Ishikawa (cell line): Measurements from ENCODE around the gene PITPNM2.

Experiments used
- CEBPB ChIP-seq: IDR thresholded peaks from 2 replicates; pipeline ENCODE4 v1.6.1; 2012
- CREB1 ChIP-seq: IDR thresholded peaks from 2 replicates; pipeline ENCODE4 v1.6.1; 2012; ENCODE audit warnings: low read depth
- EGR1 ChIP-seq: IDR thresholded peaks from 2 replicates; pipeline ENCODE4 v1.6.1; 2012
- EP300 ChIP-seq: IDR thresholded peaks from 2 replicates; pipeline ENCODE4 v1.6.1; 2012; ENCODE audit warnings: borderline replicate concordance
- FOXM1 ChIP-seq: IDR thresholded peaks from 2 replicates; pipeline ENCODE4 v1.6.1; 2012; ENCODE audit warnings: low read depth, borderline replicate concordance
- MAX ChIP-seq: IDR thresholded peaks from 2 replicates; pipeline ENCODE4 v1.6.1; 2012
- NFIC ChIP-seq: IDR thresholded peaks from 2 replicates; pipeline ENCODE4 v1.6.1; 2012
- RAD21 ChIP-seq: IDR thresholded peaks from 2 replicates; pipeline ENCODE4 v1.6.1; 2012; ENCODE audit warnings: low read depth
- REST ChIP-seq: IDR thresholded peaks from 2 replicates; pipeline ENCODE4 v1.6.1; 2012; ENCODE audit warnings: low read depth, mild to moderate bottlenecking
- TAF1 ChIP-seq: IDR thresholded peaks from 2 replicates; pipeline ENCODE4 v1.6.1; 2012; ENCODE audit warnings: low read depth, mild to moderate bottlenecking
- TCF12 ChIP-seq: IDR thresholded peaks from 2 replicates; pipeline ENCODE4 v1.6.1; 2012; ENCODE audit warnings: low read depth
- TEAD4 ChIP-seq: IDR thresholded peaks from 2 replicates; pipeline ENCODE4 v1.6.1; 2012
- USF1 ChIP-seq: IDR thresholded peaks from 2 replicates; pipeline ENCODE4 v1.6.1; 2012
- YY1 ChIP-seq: IDR thresholded peaks from 2 replicates; pipeline ENCODE4 v1.6.1; 2012; ENCODE audit warnings: low read depth
- ZBTB7A ChIP-seq: IDR thresholded peaks from 2 replicates; pipeline ENCODE4 v1.6.1; 2012; ENCODE audit warnings: low read depth

PITPNM2 gene

DNA sequence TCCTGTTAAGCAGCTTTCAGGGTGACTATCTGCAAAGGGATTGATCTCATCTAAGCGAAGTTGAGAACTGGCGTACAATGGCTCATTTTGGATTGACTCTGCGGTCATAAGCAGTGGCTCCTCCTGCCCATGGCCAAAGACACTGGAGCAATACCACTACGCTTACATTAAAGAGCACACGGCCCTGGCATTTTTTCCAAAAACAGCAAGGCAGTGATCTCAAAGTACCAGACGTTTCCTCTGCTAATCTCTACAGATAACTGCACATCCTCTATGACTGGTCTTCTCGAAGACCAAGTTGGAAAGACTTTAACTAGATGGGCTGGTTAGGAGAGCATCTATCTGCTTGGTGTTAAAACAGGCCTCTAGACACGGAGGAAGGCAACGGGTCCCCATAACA is 2.7 kb downstream of the PITPNM2 start:
- TF ChIP-seq EGR1, result no peak

GRCh38 chr12:123145211-123145610 is 5.7 kb downstream of the PITPNM2 start:
- TF ChIP-seq EP300, result no peak
- TF ChIP-seq YY1, result no peak
- no peak for TF ChIP-seq MAX
- no peak for TF ChIP-seq TEAD4

- TF ChIP-seq FOXM1, result no peak
- no peak for TF ChIP-seq EGR1
- no peak for TF ChIP-seq USF1
- TF ChIP-seq REST, result no peak
- TF ChIP-seq NFIC, result no peak
- TF ChIP-seq EP300, result no peak
- TF ChIP-seq TCF12, result no peak
- TF ChIP-seq MAX, result no peak
- no peak for TF ChIP-seq ZBTB7A
- TF ChIP-seq TAF1, result no peak
- TF ChIP-seq YY1, result no peak
- no peak for TF ChIP-seq RAD21
Measured at GRCh38 chr12:123143736-123144461, 7.0 kb downstream of the PITPNM2 start.

- TF ChIP-seq USF1, result no peak
- TF ChIP-seq MAX, result no peak
- no peak for TF ChIP-seq REST
- no peak for TF ChIP-seq EP300
- TF ChIP-seq RAD21, result no peak
- TF ChIP-seq CEBPB, result no peak
- no peak for TF ChIP-seq TCF12
- no peak for TF ChIP-seq NFIC
- no peak for TF ChIP-seq FOXM1
- no peak for TF ChIP-seq EGR1
- TF ChIP-seq TAF1, result no peak
- no peak for TF ChIP-seq CREB1
- TF ChIP-seq TEAD4, result no peak
- TF ChIP-seq ZBTB7A, result no peak
- no peak for TF ChIP-seq YY1
Measured at GRCh38 chr12:123142921-123143735, 7.8 kb downstream of the PITPNM2 start.

GRCh38 chr12:123142518-123142840 is 8.4 kb downstream of the PITPNM2 start:
- TF ChIP-seq TAF1, result no peak
- TF ChIP-seq ZBTB7A, result no peak
- no peak for TF ChIP-seq REST
- TF ChIP-seq EGR1, result no peak
- no peak for TF ChIP-seq CEBPB
- no peak for TF ChIP-seq RAD21
- TF ChIP-seq YY1, result no peak
- TF ChIP-seq EP300, result no peak
- TF ChIP-seq TEAD4, result no peak
